MCF 10A (cell line): ENCODE measurements around the gene PCK1. TPM values are rescaled to one million over a fixed set of nuclear protein-coding genes. Genes with fewer than 3 reads are reported as not detected.

Source experiments
- BruUV-seq: library from RNA; stranded (reverse); fragments of 400-500 nt; replicated peaks from 2 replicates; lab custom pipeline; 2021; lab: Mats Ljungman, UMichigan
- CTCF ChIA-PET: fragments of 300-600 bp; sonication (Branson Sonifier 250); formaldehyde crosslinking; extraction: SDS; loops from one replicate; lab custom pipeline; 2021; ENCODE audit warnings: antibody characterized with exemption, inconsistent platforms; lab: Yijun Ruan, JAX
- POLR2A ChIA-PET: fragments of 300-600, 350-650 bp; sonication (Branson Sonifier 250); formaldehyde crosslinking; extraction: SDS; loops from one replicate; lab custom pipeline; 2020; ENCODE audit warnings: antibody characterized with exemption, inconsistent platforms; lab: Yijun Ruan, JAX
- DNase-seq: peaks from one replicate; pipeline ENCODE4 v3.0.0-alpha.2; 2018; ENCODE audit not compliant: unreplicated experiment
- H3K27ac Mint-ChIP-seq: one replicate; pipeline ENCODE4 v1.8.0; 2022; ENCODE audit warnings: mild to moderate bottlenecking, low read depth, mixed read lengths; ENCODE audit not compliant: unreplicated experiment
- H3K27me3 Mint-ChIP-seq: one replicate; pipeline ENCODE4 v1.8.0; 2022; ENCODE audit warnings: mixed read lengths; ENCODE audit not compliant: insufficient read depth, unreplicated experiment
- H3K36me3 Mint-ChIP-seq: one replicate; pipeline ENCODE4 v1.8.0; 2022; ENCODE audit warnings: mild to moderate bottlenecking, moderate library complexity, mixed read lengths; ENCODE audit not compliant: insufficient read depth, unreplicated experiment
- H3K4me1 Mint-ChIP-seq: one replicate; pipeline ENCODE4 v1.8.0; 2022; ENCODE audit warnings: mixed read lengths; ENCODE audit not compliant: insufficient read depth, unreplicated experiment
- H3K4me3 Mint-ChIP-seq: one replicate; pipeline ENCODE4 v1.8.0; 2022; ENCODE audit warnings: mild to moderate bottlenecking, moderate library complexity, mixed read lengths; ENCODE audit not compliant: unreplicated experiment
- H3K9me3 Mint-ChIP-seq: one replicate; pipeline ENCODE4 v1.8.0; 2022; ENCODE audit warnings: mixed read lengths; ENCODE audit not compliant: unreplicated experiment
- CTCF ChIP-seq: fragments of 200-600 bp; IDR thresholded peaks from one replicate; pipeline ENCODE4 v1.8.0; 2022; ENCODE audit warnings: antibody characterized with exemption, mild to moderate bottlenecking; ENCODE audit not compliant: unreplicated experiment
- intact Hi-C: fragments of 100-400 bp; cut with micrococcal nuclease; formaldehyde crosslinking; loops from 2 replicates; pipeline ENCODE4 v1.14.1; 2022
- total RNA-seq: library from RNA; stranded (reverse); gene quantifications from 2 replicates; pipeline ENCODE4 v1.2.3, GENCODE V29; 2022

The PCK1 gene
- total RNA-seq, 1 experiment from 2014 or later = not detected

- BruUV-seq = no TSS peak
- Mint-ChIP-seq H3K27me3 (peaks cover 100% of the 10 kb centered on the region), H3K27ac (no peak overlapping the region), H3K4me1 (no peaks in the 10 kb centered on the region), H3K4me3 (no peak overlapping the region), H3K9me3 (peaks cover 7% of the 10 kb centered on the region), H3K36me3 (no peaks in the 10 kb centered on the region)
- ChIA-PET POLR2A (no interaction called here), CTCF (no interaction called here)
- intact Hi-C loops = no loop called here
- TF ChIP-seq CTCF = no peak
- no peak for DNase-seq
These were observed 24.7 kb upstream of the PCK1 start for GRCh38 chr20:57536120-57536708.

GRCh38 chr20:57536771-57537724, 23.9 kb upstream of the PCK1 start:
- TF ChIP-seq CTCF = no peak
- Mint-ChIP-seq H3K9me3 (peaks cover 7% of the 10 kb centered on the region), H3K27me3 (peaks cover 100% of the 10 kb centered on the region), H3K27ac (no peak overlapping the region), H3K36me3 (no peaks in the 10 kb centered on the region), H3K4me3 (no peak overlapping the region), H3K4me1 (no peaks in the 10 kb centered on the region)
- no TSS peak for BruUV-seq
- DNase-seq = no peak
- intact Hi-C loops = no loop called here
- ChIA-PET CTCF (interaction anchor here (0.6 to 2.3 kb wide), 3 partner anchors 32 to 86 kb away, joined by 3 to 10 read pairs (median 4); no protein-coding TSS in a partner anchor), POLR2A (no interaction called here)

GRCh38 chr20:57537822-57538221, 23.1 kb upstream of the PCK1 start:
- H3K27me3 Mint-ChIP-seq = peaks cover 100% of the 10 kb centered on the region
- intact Hi-C loops = no loop called here
- POLR2A ChIA-PET = interaction anchor here (0.6 to 0.9 kb wide), 3 partner anchors 15 to 1210 kb away, joined by 3 read pairs; no protein-coding TSS in a partner anchor
- BruUV-seq = no TSS peak
- no peak for DNase-seq
- H3K27ac Mint-ChIP-seq = no peak overlapping the region
- peaks cover 7% of the 10 kb centered on the region for H3K9me3 Mint-ChIP-seq
- H3K36me3 Mint-ChIP-seq = no peaks in the 10 kb centered on the region
- no peak overlapping the region for H3K4me3 Mint-ChIP-seq
- no peak for TF ChIP-seq CTCF
- CTCF ChIA-PET = interaction anchor here (0.6 to 2.3 kb wide), 5 partner anchors 59 to 235 kb away, joined by 3 to 10 read pairs (median 3); no protein-coding TSS in a partner anchor
- no peaks in the 10 kb centered on the region for H3K4me1 Mint-ChIP-seq

- DNase-seq = no peak
- Mint-ChIP-seq H3K9me3 (peaks cover 7% of the 10 kb centered on the region), H3K36me3 (no peaks in the 10 kb centered on the region), H3K27me3 (peaks cover 100% of the 10 kb centered on the region), H3K4me3 (no peak overlapping the region), H3K27ac (no peak overlapping the region), H3K4me1 (no peaks in the 10 kb centered on the region)
- no TSS peak for BruUV-seq
- intact Hi-C loops = no loop called here
- TF ChIP-seq CTCF = no peak
- POLR2A ChIA-PET = no interaction called here
- CTCF ChIA-PET = interaction anchor here (0.6 to 1.6 kb wide), 3 partner anchors 18 to 642 kb away, joined by 3 to 4 read pairs (median 3); no protein-coding TSS in a partner anchor
These were observed 21.0 kb upstream of the PCK1 start for GRCh38 chr20:57539889-57540288.
